Mucosa of descending colon (tissue), 3 donors: ENCODE measurements around the gene CD1D. TPM values are rescaled to one million over a fixed set of nuclear protein-coding genes. Genes with fewer than 3 reads are reported as not detected.

Experiments
- ATAC-seq: fragments of 200-7000 bp; cut with Tn5 transposase; one replicate; pipeline ENCODE4 v1.9.1; 2020; ENCODE audit warnings: mild to moderate bottlenecking, moderate library complexity
- DNase-seq, 3 donors: peaks; one replicate each; pipeline ENCODE4 v3.0.0-alpha.2; 2020
- H3K36me3 ChIP-seq: fragments of 200-600 bp; one replicate; pipeline ENCODE4 v1.8.0; 2021; ENCODE audit warnings: low read depth, mild to moderate bottlenecking
- H3K4me1 ChIP-seq: fragments of 200-600 bp; one replicate; pipeline ENCODE4 v1.8.0; 2021; ENCODE audit warnings: low read depth, mild to moderate bottlenecking
- H3K4me3 ChIP-seq: fragments of 200-600 bp; one replicate; pipeline ENCODE4 v1.8.0; 2021; ENCODE audit warnings: mild to moderate bottlenecking
- H3K9me3 ChIP-seq: fragments of 200-600 bp; one replicate; pipeline ENCODE4 v1.8.0; 2021; ENCODE audit warnings: mild to moderate bottlenecking
- intact Hi-C, 2 donors: fragments of 100-400 bp; cut with DNase I in 1 of 2; cut with micrococcal nuclease in 1 of 2; formaldehyde crosslinking; loops; one replicate each; pipeline versions ENCODE4 v1.11.0 to v1.11.1; 2022; cut with DNase I, micrococcal nuclease
- total RNA-seq, 3 donors: library from RNA; stranded (reverse); fragmentation: NEBNext Ultra II Directional in 2 of 3; extraction: Animal tissue kit (Norgen Biotek cat#: 25700) in 2 of 3; gene quantifications; one replicate each; pipeline versions ENCODE4 v1.2.1 to v1.2.4, GENCODE V29; 2021 to 2023
- TF ChIP-seq, protein P1 (sequence below): fragments of 200-600 bp; IDR thresholded peaks from one replicate; pipeline ENCODE4 v1.8.0; 2022; ENCODE audit warnings: antibody characterized with exemption, mild to moderate bottlenecking
- donor health status: DM: no; HTN: no; CAD: no; lungs with moderate emphysema.
- donor health status: DM: no; HTN: no; CAD: no.
- donor health status: DM: no; HTN: yes; CAD: no.

Gene CD1D
- total RNA-seq, 3 donors from 2014 or later: 2.4 to 7.5 (median 5.4) TPM

DNA sequence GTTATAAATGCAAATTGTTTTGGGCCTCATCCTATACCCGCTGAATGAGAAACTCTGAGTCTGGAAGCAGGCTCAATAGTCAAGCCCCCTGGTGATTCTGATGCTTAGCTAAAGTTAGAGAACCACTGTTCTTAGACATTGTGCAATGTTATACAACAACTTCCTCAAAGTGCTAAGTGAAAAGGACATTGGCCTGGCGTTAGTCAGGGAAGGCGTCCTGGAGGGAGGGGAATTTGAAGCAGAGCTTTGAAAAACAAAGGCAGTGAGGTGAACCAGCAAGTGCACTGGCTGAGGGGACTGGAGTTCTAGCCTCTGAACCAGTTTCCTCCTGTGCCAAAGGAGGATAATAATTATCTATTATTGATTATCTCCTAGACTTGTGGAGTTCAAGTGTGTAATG lies 5.1 kb downstream of the CD1D start:
- Histone ChIP-seq H3K9me3 (no peaks in the 10 kb centered on the region), H3K36me3 (no peaks in the 10 kb centered on the region), H3K4me3 (no peak overlapping the region), H3K4me1 (peaks cover 5% of the 10 kb centered on the region)
- TF ChIP-seq, protein P1, sequence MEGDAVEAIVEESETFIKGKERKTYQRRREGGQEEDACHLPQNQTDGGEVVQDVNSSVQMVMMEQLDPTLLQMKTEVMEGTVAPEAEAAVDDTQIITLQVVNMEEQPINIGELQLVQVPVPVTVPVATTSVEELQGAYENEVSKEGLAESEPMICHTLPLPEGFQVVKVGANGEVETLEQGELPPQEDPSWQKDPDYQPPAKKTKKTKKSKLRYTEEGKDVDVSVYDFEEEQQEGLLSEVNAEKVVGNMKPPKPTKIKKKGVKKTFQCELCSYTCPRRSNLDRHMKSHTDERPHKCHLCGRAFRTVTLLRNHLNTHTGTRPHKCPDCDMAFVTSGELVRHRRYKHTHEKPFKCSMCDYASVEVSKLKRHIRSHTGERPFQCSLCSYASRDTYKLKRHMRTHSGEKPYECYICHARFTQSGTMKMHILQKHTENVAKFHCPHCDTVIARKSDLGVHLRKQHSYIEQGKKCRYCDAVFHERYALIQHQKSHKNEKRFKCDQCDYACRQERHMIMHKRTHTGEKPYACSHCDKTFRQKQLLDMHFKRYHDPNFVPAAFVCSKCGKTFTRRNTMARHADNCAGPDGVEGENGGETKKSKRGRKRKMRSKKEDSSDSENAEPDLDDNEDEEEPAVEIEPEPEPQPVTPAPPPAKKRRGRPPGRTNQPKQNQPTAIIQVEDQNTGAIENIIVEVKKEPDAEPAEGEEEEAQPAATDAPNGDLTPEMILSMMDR: no peak
- ATAC-seq: peak; percentile 28
- no peak for DNase-seq
- intact Hi-C loops: no loop called here

DNA sequence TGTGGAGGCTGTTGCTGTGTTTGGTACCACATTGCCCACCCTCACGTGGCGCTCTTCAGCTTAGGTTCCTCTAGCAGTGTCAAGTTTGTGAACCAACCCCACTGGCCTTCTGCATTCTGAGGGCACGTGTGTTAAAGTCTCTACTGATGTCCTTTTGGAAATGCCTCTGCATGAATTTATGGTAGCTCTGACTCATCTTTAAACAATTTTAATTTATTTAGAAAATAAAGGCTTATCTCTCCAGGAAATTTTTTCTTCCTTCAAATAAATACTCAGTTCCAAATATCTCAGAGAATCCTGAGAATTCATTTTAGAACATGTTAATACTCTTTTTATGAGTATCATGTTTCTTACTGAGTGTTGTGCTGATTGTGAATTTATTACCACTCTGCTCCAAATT lies 5.5 kb downstream of the CD1D start:
- peaks cover 4% of the 10 kb centered on the region for H3K4me1 ChIP-seq
- no peaks in the 10 kb centered on the region for H3K36me3 ChIP-seq
- H3K4me3 ChIP-seq: no peak overlapping the region
- TF ChIP-seq, protein P1: no peak
- intact Hi-C loops: no loop called here
- no peak for DNase-seq
- no peak for ATAC-seq
- no peaks in the 10 kb centered on the region for H3K9me3 ChIP-seq

DNA sequence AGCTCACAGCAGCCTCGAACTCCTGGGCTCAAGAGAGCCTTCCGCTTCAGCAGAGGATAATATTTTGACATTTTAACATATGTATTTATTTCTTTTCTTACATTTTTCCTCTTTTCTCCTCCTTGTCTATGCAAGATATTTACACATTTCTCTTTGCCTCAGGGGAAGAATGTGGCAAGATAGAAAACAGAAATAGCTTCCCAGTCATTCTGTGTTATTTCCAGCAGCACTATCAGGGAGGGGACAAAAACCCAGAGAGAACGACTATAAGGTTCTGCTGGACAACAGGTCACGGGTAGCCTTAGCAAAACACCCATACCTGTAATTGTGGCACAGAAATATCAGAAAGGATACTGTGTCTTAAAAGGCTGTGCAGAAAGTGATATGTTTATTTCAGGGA lies 7.9 kb downstream of the CD1D start:
- intact Hi-C loops: no loop called here
- Histone ChIP-seq H3K9me3 (no peaks in the 10 kb centered on the region), H3K36me3 (no peaks in the 10 kb centered on the region), H3K4me3 (no peak overlapping the region), H3K4me1 (no peaks in the 10 kb centered on the region)
- TF ChIP-seq, protein P1: no peak
- DNase-seq (no peak), ATAC-seq (no peak)

DNA sequence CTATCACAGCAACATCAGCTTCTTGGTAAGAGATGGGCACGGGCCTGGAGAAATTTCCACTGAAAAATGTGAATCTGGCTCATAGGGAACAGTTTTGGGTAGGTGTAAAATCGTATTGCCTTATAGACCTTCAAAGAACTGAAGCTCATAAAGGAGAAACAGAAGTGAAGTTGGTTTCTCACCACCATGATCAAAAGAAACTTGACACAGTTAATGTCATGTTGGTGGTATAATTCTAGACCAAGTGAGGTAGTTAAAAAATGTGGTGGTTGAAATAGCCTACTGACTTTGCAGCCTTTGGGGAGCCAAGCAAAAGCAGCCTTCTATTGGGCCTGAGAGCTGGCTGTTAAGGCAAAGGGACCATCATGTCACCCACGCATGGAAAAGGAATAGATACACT lies 8.9 kb downstream of the CD1D start:
- intact Hi-C loops: no loop called here

DNA sequence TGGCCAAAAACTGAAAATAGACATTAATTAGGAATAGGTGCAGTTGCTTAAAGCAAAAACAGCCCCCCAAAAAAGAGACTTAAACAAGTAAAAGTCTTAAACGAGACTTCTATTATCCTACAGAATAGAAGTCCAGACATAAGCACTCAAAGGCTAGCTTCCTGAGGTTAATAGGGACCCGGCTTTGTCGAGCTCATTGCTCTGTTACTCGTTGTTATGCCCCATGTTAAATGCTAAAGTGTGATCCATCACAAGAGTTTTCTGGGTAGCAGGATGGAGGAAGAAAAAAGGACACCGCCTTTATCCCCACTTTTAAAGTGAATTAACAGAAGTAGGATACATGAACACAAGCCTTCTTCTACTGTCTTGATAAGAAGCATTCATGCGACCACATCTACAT lies 10.6 kb downstream of the CD1D start:
- DNase-seq (no peak), ATAC-seq (no peak)
- TF ChIP-seq, protein P1: no peak
- Histone ChIP-seq H3K4me3 (no peak overlapping the region), H3K9me3 (no peaks in the 10 kb centered on the region), H3K36me3 (no peaks in the 10 kb centered on the region), H3K4me1 (no peaks in the 10 kb centered on the region)
- intact Hi-C loops: no loop called here

More for the DNA sequence above, 8.9 kb downstream of the CD1D start:
- DNase-seq (no peak), ATAC-seq (no peak)
- H3K9me3 ChIP-seq: no peaks in the 10 kb centered on the region
- no peaks in the 10 kb centered on the region for H3K36me3 ChIP-seq
- TF ChIP-seq, protein P1: no peak
- H3K4me1 ChIP-seq: no peaks in the 10 kb centered on the region
- no peak overlapping the region for H3K4me3 ChIP-seq

DNA sequence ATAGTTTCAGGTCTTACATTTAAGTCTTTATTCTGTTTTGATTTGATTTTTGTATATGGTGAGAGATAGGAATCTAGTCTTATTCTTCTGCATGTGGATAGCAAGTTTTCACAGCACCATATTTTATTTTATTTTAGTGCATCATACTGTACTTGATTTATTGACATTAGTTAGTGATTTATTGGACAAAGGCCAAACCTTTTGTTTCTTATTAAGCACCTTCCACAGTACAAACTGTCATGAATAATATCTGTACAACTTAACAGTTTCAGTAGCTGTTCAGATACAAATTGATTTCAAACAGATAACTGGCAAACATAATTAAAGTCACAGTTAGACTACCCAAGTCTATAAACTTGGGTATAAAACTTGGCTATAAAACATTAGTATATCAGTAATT lies 15.8 kb downstream of the CD1D start:
- H3K4me1 ChIP-seq: no peaks in the 10 kb centered on the region
- H3K4me3 ChIP-seq: no peak overlapping the region
- ATAC-seq (no peak), DNase-seq (no peak)
- no peaks in the 10 kb centered on the region for H3K36me3 ChIP-seq
- intact Hi-C loops: no loop called here
- TF ChIP-seq, protein P1: no peak
- H3K9me3 ChIP-seq: no peaks in the 10 kb centered on the region
